Neural cell (in vitro differentiated cells): ENCODE results near the gene EPB41L2. TPM values are rescaled to one million over a fixed set of nuclear protein-coding genes. Genes with fewer than 3 reads are reported as not detected.

Source experiments
- polyA plus RNA-seq: library from polyadenylated mRNA; depleted of rRNA; stranded (reverse); fragments of >200 nt; gene quantifications from 2 replicates; pipeline ENCODE4 v1.2.3, GENCODE V29; 2014

EPB41L2 gene
- polyA plus RNA-seq, 1 donor from 2014 or later, result 13.5 TPM

Other genes starting within 250 kb of the EPB41L2 start
- gene SMLR1, start 235.8 kb downstream of the EPB41L2 start, polyA plus RNA-seq, result not detected in 2 replicates
- 1.6 and 3.4 TPM in 2 replicates for gene AKAP7, start 72.2 kb upstream of the EPB41L2 start, polyA plus RNA-seq